ENCODE measurements around the gene SPSB1. TPM values are rescaled to one million over a fixed set of nuclear protein-coding genes. Genes with fewer than 3 reads are reported as not detected.

The SPSB1 gene
- total and polyA plus RNA-seq, 2 of the 4 experiments (the other 2 are of a cell fraction): 16.7 to 19.8 TPM

GRCh38 chr1:9400425-9401079 lies 107.9 kb downstream of the SPSB1 start:
- Histone ChIP-seq H2BK20ac (ENCODE audit: low read depth, low read length) (peak overlapping the region; percentile 82), H2BK5ac (ENCODE audit: low read depth, low read length, poor library complexity, severe bottlenecking) (no peak overlapping the region), H3K9me1 (ENCODE audit: insufficient read depth, low read length) (peaks cover 3% of the 10 kb centered on the region), H3K14ac (replicated peaks; ENCODE audit: low read depth, low read length) (no peak overlapping the region), H3K23ac (ENCODE audit: low read depth, low read length) (no peak overlapping the region), H2AFZ (replicated peaks; ENCODE audit: low read length, poor library complexity) (peak overlapping the region; percentile 34), H3K27ac (ENCODE audit: insufficient read depth, low read length) (no peak overlapping the region; the same call in 1 of the 2 replicates), H3K18ac (ENCODE audit: low read depth, low read length) (no peak overlapping the region), H2AK5ac (ENCODE audit: low read depth, low read length) (peak overlapping the region; percentile 94), H4K5ac (ENCODE audit: low read depth, low read length) (0 out of 2 replicates have a peak overlapping the region, but pooled peaks have one; percentile 15), H3K4ac (ENCODE audit: low read depth, low read length) (peak overlapping the region; percentile 86; the same call in 1 of the 2 replicates), H3K27me3 (ENCODE audit: control insufficient read depth, insufficient read depth, low read length) (no peaks in the 10 kb centered on the region), H3K4me3 (ENCODE audit: insufficient read depth, low read depth, low read length) (no peak overlapping the region), H4K91ac (ENCODE audit: insufficient read depth, low read depth, low read length) (peak overlapping the region; percentile 19), H2BK15ac (ENCODE audit: low read depth, low read length) (no peak overlapping the region), H3K9ac (ENCODE audit: low read depth, low read length) (no peak overlapping the region), H3K36me3 (ENCODE audit: control insufficient read depth, insufficient read depth, low read length) (no peaks in the 10 kb centered on the region), H4K8ac (ENCODE audit: low read depth in 2 of 2, low read length in 2 of 2) (0 out of 4 replicates have a peak overlapping the region, but pooled peaks of 1 of the 2 experiments have one; percentile 18), H2BK120ac (ENCODE audit: low read depth, low read length) (peak overlapping the region; percentile 77; the same call in 1 of the 2 replicates), H3K4me1 (ENCODE audit: control insufficient read depth, insufficient read depth, low read length) (peaks cover 33% of the 10 kb centered on the region), H4K20me1 (ENCODE audit: insufficient read depth, low read length) (peaks cover 6% of the 10 kb centered on the region), H3K79me1 (ENCODE audit: low read depth in 1 of 2, low read length in 2 of 2) (no peaks in the 10 kb centered on the region), H3K4me2 (ENCODE audit: low read depth, low read length) (no peak overlapping the region), H3K9me3 (ENCODE audit: control insufficient read depth, insufficient read depth, low read length) (no peaks in the 10 kb centered on the region; the same call in 1 of the 2 replicates), H2AK9ac (replicated peaks; ENCODE audit: low read depth, low read length, poor library complexity) (peak overlapping the region; percentile 5), H3K56ac (ENCODE audit: extremely low read depth, insufficient read depth, low read length) (no peak overlapping the region)
- intact Hi-C loops (cut with micrococcal nuclease) (no loop called here), in situ Hi-C loops (cut with MboI; ENCODE audit: low sequenced_read_pairs) (no loop called here), dilution Hi-C loops (cut with HindIII; ENCODE audit: low sequenced_read_pairs, unreplicated experiment) (no loop called here)
- BruUV-seq (replicated peaks): no TSS peak
- CTCF ChIA-PET: interaction anchor here (0.6 to 0.7 kb wide), 2 partner anchors 10 to 55 kb away, joined by 3 read pairs; no protein-coding TSS in a partner anchor
- peak; percentile 46 for DNase-seq
- peak; percentile 25; the same call in 1 of the 2 replicates for TF ChIP-seq MAZ (IDR thresholded peaks at IDR 0.05; ENCODE audit: borderline replicate concordance, low read depth, low read length)
- TF ChIP-seq RAD21 (IDR thresholded peaks at IDR 0.05; ENCODE audit: low read length): 0 out of 2 replicates have a peak, but pooled peaks have one; percentile 12
- TF ChIP-seq RFX5 (IDR thresholded peaks at IDR 0.05; ENCODE audit: low read depth, low read length): no peak
- no peak for TF ChIP-seq CHD1 (IDR thresholded peaks at IDR 0.05; ENCODE audit: low read depth, low read length)
- 61% methylated on average over 10 of the region's 13 CpGs; no CpG with 5 or more reads in 1 of the 2 experiments for WGBS, 2 experiments (ENCODE audit: extremely low coverage in 2 of 2, insufficient read length in 1 of 2)
- POLR2A ChIA-PET (ENCODE audit: unreplicated experiment): no interaction called here
- ATAC-seq (ENCODE audit: low read depth): no peak

Data from IMR-90 (cell line).